Activated CD4-positive, alpha-beta memory T cell treated with anti-CD3 and anti-CD28 coated beads, Interleukin-2, amount 10 ng/mL, durations not matched to agents 7 days and 5 days (primary cell): ENCODE results near the gene CYB561. TPM values are rescaled to one million over a fixed set of nuclear protein-coding genes. Genes with fewer than 3 reads are reported as not detected.
"Not testable (repeated sequence)": the region's sequence is repeated elsewhere in the genome, so short reads cannot be mapped to it uniquely, and the experiment has no call there.

Source experiments
- CTCF ChIA-PET: fragments of 350-600 bp; sonication (Branson Sonifier 250); formaldehyde crosslinking; loops from one replicate; lab custom pipeline; 2021; ENCODE audit warnings: antibody characterized with exemption, inconsistent platforms; lab: Charles Lee
- POLR2A ChIA-PET: fragments of 350-600 bp; sonication (Branson Sonifier 250); formaldehyde crosslinking; loops from one replicate; lab custom pipeline; 2021; ENCODE audit warnings: antibody characterized with exemption; lab: Charles Lee
- DNase-seq: peaks from one replicate; pipeline ENCODE4 v3.0.0-alpha.2; 2020
- H3K27ac Mint-ChIP-seq: one replicate; pipeline ENCODE4 v1.8.0; 2021; ENCODE audit warnings: mild to moderate bottlenecking, mixed read lengths
- H3K27me3 Mint-ChIP-seq: one replicate; pipeline ENCODE4 v1.8.0; 2021; ENCODE audit warnings: mixed read lengths
- H3K36me3 Mint-ChIP-seq: one replicate; pipeline ENCODE4 v1.8.0; 2021; ENCODE audit warnings: low read depth, mixed read lengths
- H3K4me1 Mint-ChIP-seq: one replicate; pipeline ENCODE4 v1.8.0; 2021; ENCODE audit warnings: mixed read lengths
- H3K4me3 Mint-ChIP-seq: one replicate; pipeline ENCODE4 v1.8.0; 2021; ENCODE audit warnings: mild to moderate bottlenecking, mixed read lengths
- H3K9me3 Mint-ChIP-seq: one replicate; pipeline ENCODE4 v1.8.0; 2021; ENCODE audit warnings: mixed read lengths
- total RNA-seq, 2 experiments: library from RNA; stranded (reverse); gene quantifications; one replicate each; pipeline ENCODE4 v1.2.3, GENCODE V29; 2021

CYB561 gene
- total RNA-seq, 2 experiments from 2014 or later = 28.9 to 30.3 TPM

DNA sequence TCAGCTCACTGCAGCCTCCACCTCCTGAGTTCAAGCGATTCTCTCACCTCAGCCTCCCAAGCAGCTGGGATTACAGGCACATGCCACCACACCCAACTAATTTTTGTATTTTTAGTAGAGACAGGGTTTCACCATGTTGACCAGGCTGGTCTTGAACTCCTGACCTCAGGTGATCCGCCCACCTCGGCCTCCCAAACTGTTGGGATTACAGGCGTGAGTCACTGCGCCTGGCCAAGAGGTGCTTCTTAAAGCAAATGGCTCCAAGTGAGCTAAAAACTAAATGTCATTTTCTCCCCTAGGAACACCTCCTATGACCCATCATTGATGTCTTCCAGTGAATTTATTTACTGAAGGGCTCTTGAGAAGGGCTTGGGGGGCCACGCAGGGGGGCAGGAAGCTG is 8.3 kb upstream of the CYB561 start:
- H3K4me1 Mint-ChIP-seq, H3K27ac Mint-ChIP-seq, H3K4me3 Mint-ChIP-seq, DNase-seq, POLR2A ChIA-PET, H3K27me3 Mint-ChIP-seq, H3K9me3 Mint-ChIP-seq, H3K36me3 Mint-ChIP-seq: not testable (repeated sequence)
- CTCF ChIA-PET = interaction anchor here (0.8 kb wide), 1 partner anchor 24 kb away, joined by 3 read pairs; no protein-coding TSS in a partner anchor

DNA sequence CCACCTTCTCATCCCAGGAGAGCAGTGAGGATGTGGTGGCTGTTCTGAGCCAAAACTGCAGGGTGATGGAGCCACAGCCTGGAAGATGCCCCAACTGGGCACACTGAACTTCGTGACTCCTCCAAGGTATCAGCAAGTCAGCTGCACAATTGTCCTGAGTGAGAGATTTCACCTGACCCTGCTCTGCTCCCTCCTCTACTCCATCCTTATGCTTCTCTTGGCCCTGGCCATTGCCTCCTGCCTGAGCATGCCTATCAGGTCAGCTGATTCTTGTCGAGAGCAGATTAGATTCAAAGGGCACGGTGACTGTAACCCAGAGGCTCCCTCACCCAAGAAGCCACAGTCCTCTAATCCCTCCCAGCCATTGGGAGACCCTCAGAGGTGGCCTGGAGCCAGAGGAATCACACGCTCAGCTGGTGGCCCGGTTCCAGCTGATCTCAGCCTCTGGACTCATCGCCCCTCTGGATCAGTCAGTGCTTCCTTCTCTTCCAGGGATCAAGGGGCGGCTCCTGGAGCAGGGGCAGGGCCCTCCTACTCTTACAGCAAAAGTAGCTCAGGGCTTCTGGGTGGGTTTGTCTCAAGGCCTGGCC is 7.0 kb upstream of the CYB561 start:
- no peaks in the 10 kb centered on the region for H3K36me3 Mint-ChIP-seq
- H3K27me3 Mint-ChIP-seq = peaks cover 2% of the 10 kb centered on the region
- H3K4me1 Mint-ChIP-seq = peaks cover 12% of the 10 kb centered on the region
- DNase-seq = no peak
- no peak overlapping the region for H3K4me3 Mint-ChIP-seq
- ChIA-PET CTCF (interaction anchor here (1.6 kb wide), 1 partner anchor 27 kb away, joined by 3 read pairs; no protein-coding TSS in a partner anchor), POLR2A (interaction anchor here (1.0 kb wide), 1 partner anchor 98 kb away, joined by 3 read pairs; the partner anchor contains the start of gene DCAF7)
- no peak overlapping the region for H3K27ac Mint-ChIP-seq
- no peaks in the 10 kb centered on the region for H3K9me3 Mint-ChIP-seq

DNA sequence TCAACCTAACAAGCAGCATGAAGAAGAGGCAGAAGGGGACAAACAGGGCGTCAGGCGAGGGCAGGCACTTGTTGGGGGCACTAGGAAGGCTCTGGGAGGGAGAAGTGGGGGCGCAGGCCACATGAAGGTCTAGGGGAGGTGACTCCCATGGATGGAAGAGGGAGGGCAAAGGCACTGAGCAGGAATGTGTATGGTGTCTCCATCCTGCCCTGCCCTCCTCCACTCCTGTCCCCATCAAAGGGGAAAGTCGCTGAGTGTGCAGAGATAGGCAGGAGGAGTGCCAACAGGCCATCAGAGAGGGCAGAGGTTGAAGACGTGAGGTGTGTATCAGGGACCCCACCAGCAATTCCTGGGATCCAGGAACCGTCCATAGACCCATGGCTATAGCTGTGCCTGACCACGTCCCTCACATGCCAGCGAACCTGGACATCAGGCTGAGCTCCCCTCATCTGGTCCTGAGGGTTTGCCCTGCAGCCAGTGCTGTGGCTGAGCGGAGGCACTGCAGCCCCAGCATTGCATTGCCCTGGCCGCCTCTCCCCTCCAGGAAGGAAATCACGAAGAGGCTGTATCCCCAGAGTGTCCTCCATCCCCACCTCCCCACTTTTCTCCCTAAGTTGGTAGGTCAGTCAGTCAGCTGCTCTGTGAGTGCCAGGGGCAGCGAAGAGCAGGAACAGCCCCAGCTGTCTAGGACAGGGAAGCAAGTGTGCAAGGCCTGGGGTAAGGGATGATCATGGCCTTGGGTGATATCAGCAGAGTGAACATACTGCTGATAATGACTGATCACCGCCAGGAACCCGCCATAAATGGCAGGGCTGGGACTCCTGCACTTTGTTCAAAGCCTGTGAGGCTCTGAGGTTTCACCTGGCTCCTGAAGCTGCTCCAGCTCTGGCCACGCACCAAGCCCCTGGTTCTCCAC is 6.2 kb upstream of the CYB561 start:
- Mint-ChIP-seq H3K4me1 (peaks cover 18% of the 10 kb centered on the region), H3K9me3 (no peaks in the 10 kb centered on the region), H3K4me3 (no peak overlapping the region), H3K27me3 (peaks cover 2% of the 10 kb centered on the region), H3K27ac (no peak overlapping the region), H3K36me3 (no peaks in the 10 kb centered on the region)
- DNase-seq = no peak
- ChIA-PET CTCF (interaction anchor here (1.6 kb wide), 1 partner anchor 26 kb away, joined by 3 read pairs; no protein-coding TSS in a partner anchor), POLR2A (interaction anchor here (1.0 kb wide), 1 partner anchor 98 kb away, joined by 3 read pairs; the partner anchor contains the start of gene DCAF7)

DNA sequence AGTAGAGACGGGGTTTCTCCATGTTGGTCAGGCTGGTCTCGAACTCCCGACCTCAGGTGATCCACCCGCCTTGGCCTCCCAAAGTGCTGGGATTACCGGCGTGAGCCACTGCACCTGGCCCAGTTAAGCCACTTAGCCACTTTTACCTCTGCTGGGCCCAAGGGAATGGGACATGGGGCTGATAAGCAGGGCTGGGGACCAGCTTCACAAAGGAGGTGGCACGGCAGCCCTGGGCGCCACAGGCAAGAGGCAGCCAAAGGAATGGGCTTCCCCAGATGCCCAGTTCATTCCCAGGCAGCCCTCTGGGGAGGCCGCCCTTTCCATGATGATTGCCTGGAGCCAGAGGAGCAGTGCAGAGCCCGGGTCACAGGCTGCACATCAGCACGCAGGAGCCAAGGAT is 5.0 kb upstream of the CYB561 start:
- DNase-seq = no peak
- no peak overlapping the region for H3K4me3 Mint-ChIP-seq
- POLR2A ChIA-PET = interaction anchor here (1.0 kb wide), 1 partner anchor 11 kb away, joined by 4 read pairs; no protein-coding TSS in a partner anchor
- no peaks in the 10 kb centered on the region for H3K36me3 Mint-ChIP-seq
- no peak overlapping the region for H3K27ac Mint-ChIP-seq
- H3K9me3 Mint-ChIP-seq = no peaks in the 10 kb centered on the region
- CTCF ChIA-PET = no interaction called here
- peaks cover 2% of the 10 kb centered on the region for H3K27me3 Mint-ChIP-seq
- peaks cover 23% of the 10 kb centered on the region for H3K4me1 Mint-ChIP-seq

DNA sequence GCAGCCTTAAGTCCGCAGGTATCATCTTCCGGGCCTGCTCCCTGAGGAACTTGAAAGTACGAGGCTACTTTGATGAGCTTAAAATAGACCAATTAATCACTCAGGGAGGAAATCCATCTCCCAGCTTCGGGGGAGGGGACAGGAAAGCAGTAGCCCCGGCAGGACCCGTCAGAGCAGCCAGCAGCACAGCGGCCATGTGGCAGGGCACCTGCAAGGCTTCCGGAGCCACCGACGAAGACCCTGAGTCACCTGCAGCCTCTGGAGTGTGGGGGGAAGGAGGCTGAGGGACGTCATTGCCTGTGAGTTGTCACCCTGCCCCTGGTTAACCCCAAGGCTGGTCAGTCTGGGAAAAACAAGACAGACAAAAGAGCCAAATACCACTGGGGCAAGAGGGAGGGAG is 4.4 kb upstream of the CYB561 start:
- Mint-ChIP-seq H3K4me1 (peaks cover 25% of the 10 kb centered on the region), H3K36me3 (no peaks in the 10 kb centered on the region), H3K4me3 (no peak overlapping the region), H3K9me3 (no peaks in the 10 kb centered on the region), H3K27me3 (peaks cover 2% of the 10 kb centered on the region), H3K27ac (no peak overlapping the region)
- CTCF ChIA-PET = no interaction called here
- no peak for DNase-seq
- POLR2A ChIA-PET = interaction anchor here (1.0 kb wide), 1 partner anchor 10 kb away, joined by 4 read pairs; no protein-coding TSS in a partner anchor

DNA sequence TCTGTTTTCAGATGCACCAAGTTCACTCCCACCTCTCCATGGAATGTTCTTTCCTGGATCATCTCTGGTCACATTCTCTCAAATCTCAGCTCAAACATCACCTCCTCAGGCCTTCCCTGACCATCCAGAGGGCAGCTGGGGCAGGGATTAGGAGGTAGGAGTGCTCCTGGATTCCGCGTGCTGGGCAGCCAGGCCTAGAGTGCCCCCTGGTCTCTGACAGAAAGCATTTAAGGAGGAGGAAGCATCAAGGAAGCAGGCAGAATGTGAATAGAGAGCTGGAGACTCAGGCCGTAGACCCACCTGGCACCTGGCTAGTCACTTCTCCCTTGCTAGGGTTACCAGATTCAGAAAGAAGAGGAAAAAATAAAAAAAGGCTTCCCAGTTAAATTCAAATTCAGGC is 2.5 kb upstream of the CYB561 start:
- Mint-ChIP-seq H3K36me3 (no peaks in the 10 kb centered on the region), H3K4me3 (no peak overlapping the region), H3K27ac (no peak overlapping the region), H3K27me3 (peaks cover 3% of the 10 kb centered on the region), H3K4me1 (peaks cover 37% of the 10 kb centered on the region), H3K9me3 (no peaks in the 10 kb centered on the region)
- CTCF ChIA-PET = interaction anchor here (0.7 to 0.9 kb wide), 2 partner anchors 31 to 85 kb away, joined by 3 read pairs; no protein-coding TSS in a partner anchor
- no peak for DNase-seq
- POLR2A ChIA-PET = no interaction called here

DNA sequence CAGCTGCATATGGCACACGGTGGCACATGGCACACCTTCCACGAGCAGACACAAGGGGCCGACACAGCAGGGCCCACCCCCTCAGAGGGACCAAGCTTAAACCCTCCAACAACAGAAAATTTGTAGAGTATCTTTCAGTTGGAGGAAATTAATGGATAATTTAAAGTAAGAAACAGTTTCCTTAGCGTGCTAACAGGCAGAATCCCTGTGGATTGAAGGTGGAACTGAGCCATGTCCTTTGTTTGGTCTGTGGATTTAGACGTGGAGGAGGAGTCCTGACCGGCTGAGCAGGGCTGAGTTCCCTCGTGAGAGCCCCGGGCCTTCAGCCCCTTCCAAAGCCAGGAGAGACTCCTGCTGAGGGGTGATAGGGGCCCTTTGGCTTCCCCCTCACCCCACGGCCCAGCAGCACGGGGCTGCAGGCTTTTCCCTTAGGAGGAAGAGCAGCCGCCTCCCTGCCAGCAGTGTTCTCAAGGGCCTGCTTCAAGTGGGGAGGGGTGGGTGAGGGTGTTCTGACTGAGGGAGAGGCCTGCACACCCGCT is 1.4 kb upstream of the CYB561 start:
- H3K4me1 Mint-ChIP-seq = peaks cover 39% of the 10 kb centered on the region
- DNase-seq = no peak
- peak overlapping the region; percentile 63 for H3K4me3 Mint-ChIP-seq
- ChIA-PET CTCF (interaction anchor here (0.5 to 1.5 kb wide), 6 partner anchors 12 to 262 kb away, joined by 3 to 12 read pairs (median 4); partner anchors contain the start of gene ACE), POLR2A (interaction anchor here (1.0 to 3.5 kb wide), 13 partner anchors 12 to 295 kb away, joined by 3 to 30 read pairs (median 5); partner anchors contain the start of genes ACE, DCAF7 and TACO1)
- H3K27ac Mint-ChIP-seq = peak overlapping the region; percentile 69
- H3K36me3 Mint-ChIP-seq = no peaks in the 10 kb centered on the region
- peaks cover 3% of the 10 kb centered on the region for H3K27me3 Mint-ChIP-seq
- H3K9me3 Mint-ChIP-seq = no peaks in the 10 kb centered on the region

DNA sequence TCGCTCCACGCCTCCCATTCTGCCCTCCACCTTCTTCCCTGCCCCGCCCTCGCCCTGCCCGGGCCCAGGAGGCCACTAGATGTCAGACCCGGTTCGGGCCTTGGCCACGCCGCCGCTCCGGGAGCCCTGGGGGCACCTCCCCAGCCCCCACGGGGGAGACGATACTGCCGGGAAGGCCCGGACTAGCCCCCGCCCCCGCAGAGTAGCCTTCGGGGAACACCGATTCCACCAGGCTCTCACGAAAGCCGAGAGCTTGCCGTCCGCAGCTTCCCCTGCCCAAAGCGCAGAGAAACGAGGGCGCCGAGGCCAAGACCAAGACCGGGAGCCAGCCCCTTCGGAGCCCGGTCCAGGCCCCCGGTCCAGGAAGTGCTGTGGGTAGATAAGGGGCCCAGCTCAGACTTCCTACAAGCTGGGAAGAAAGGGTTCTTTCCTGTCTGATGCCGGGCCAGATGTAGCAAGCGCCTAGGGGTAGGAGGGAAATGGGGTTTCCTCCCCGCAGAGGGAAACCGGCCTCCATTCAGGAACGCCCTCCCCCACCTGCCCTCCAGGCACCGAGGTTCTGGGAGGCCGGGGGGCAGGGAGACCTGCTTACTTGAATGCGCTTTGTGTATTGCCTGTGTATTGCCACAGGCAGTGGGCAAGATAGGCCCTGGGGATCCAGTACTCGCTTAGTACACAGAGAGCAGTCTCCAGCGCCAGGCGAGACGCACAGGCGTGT is 806 bp upstream of the CYB561 start:
- Mint-ChIP-seq H3K4me3 (peak overlapping the region; percentile 63), H3K27ac (peak overlapping the region; percentile 69), H3K9me3 (no peaks in the 10 kb centered on the region), H3K4me1 (peaks cover 41% of the 10 kb centered on the region), H3K36me3 (no peaks in the 10 kb centered on the region), H3K27me3 (peaks cover 3% of the 10 kb centered on the region)
- peak; percentile 43 for DNase-seq
- POLR2A ChIA-PET = interaction anchor here (0.8 to 3.5 kb wide), 15 partner anchors 11 to 296 kb away, joined by 3 to 30 read pairs (median 4); partner anchors contain the start of genes ACE, DCAF7 and TACO1
- CTCF ChIA-PET = interaction anchor here (0.7 to 2.1 kb wide), 7 partner anchors 12 to 252 kb away, joined by 3 to 12 read pairs (median 3); partner anchors contain the start of gene ACE

DNA sequence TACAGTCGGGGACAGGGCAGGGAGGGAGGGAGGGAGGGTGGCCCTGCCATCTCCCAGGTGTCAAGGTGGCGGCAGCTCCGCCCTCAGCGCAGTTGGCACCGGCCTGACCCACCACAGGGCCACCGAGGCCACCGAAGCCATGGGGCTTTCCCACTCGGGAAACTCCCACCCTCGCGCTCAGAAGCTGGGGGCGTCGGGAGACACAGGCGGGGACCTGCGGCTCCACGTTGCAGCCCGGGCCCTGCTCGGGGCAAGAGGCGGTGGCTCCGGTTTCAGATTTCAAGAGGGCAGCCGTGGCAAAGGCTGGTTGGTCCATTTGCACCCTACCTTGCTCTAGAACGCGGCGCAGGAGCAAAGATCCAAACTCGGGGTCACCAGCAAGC is 544 bp downstream of the CYB561 start:
- peak overlapping the region; percentile 15 for H3K27ac Mint-ChIP-seq
- POLR2A ChIA-PET = interaction anchor here (2.7 to 3.5 kb wide), 2 partner anchors 10 to 165 kb away, joined by 12 to 30 read pairs; no protein-coding TSS in a partner anchor
- DNase-seq = peak; percentile 40

DNA sequence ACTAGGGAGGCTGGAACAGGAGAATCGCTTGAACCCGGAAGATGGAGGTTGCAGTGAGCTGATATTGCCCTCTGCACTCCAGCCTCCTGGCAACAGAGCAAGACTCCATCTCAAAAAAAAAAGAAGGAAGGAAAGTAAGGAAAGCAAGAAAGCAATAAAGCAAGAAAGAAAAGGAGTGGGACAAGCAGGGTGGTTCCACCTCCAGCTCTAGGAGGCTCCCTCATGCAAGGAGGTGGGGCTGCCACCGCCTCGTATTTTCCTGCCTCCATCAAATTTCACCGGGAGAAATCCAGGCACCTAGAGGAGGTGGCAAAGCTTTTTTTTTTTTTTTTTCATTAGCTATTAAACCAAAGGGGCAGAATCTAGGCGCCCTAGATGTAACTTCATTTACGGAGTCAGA is 1.0 kb downstream of the CYB561 start:
- DNase-seq = no peak
- Mint-ChIP-seq H3K4me3 (peak overlapping the region; percentile 64), H3K27ac (peak overlapping the region; percentile 15), H3K9me3 (no peaks in the 10 kb centered on the region), H3K4me1 (peaks cover 52% of the 10 kb centered on the region), H3K36me3 (no peaks in the 10 kb centered on the region), H3K27me3 (peaks cover 3% of the 10 kb centered on the region)
- POLR2A ChIA-PET = interaction anchor here (2.7 to 3.5 kb wide), 2 partner anchors 9 to 166 kb away, joined by 12 to 30 read pairs; no protein-coding TSS in a partner anchor
- CTCF ChIA-PET = interaction anchor here (0.9 to 2.1 kb wide), 6 partner anchors 10 to 167 kb away, joined by 3 to 11 read pairs (median 6); no protein-coding TSS in a partner anchor

More for the DNA sequence above, 544 bp downstream of the CYB561 start:
- Mint-ChIP-seq H3K27me3 (peaks cover 3% of the 10 kb centered on the region), H3K4me3 (peak overlapping the region; percentile 64), H3K4me1 (peaks cover 51% of the 10 kb centered on the region), H3K36me3 (no peaks in the 10 kb centered on the region), H3K9me3 (no peaks in the 10 kb centered on the region)
- CTCF ChIA-PET = interaction anchor here (1.2 to 2.1 kb wide), 3 partner anchors 10 to 20 kb away, joined by 5 to 11 read pairs (median 7); no protein-coding TSS in a partner anchor

DNA sequence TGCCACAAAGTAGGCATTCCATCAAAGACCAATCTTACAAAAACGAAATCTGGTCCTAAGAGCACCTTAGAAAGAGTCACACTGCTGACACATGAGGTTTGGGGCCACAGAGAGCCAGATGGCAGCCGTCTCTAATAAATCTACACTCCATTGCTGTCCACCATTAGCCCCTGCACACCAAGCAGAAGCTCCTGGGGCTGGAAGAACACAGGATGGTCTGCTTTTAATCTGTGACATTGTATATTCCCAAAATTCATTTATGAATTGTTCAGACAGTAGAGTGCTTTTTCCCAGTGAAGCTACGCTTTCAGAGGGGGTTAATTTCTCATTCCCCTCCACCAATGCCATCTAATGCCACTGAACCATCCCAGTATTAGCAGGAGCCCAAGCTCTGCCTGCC is 1.6 kb downstream of the CYB561 start:
- no peak for DNase-seq
- Mint-ChIP-seq H3K4me3 (peak overlapping the region; percentile 64), H3K9me3 (no peaks in the 10 kb centered on the region), H3K27me3 (peaks cover 3% of the 10 kb centered on the region), H3K36me3 (no peaks in the 10 kb centered on the region), H3K27ac (no peak overlapping the region), H3K4me1 (peaks cover 54% of the 10 kb centered on the region)
- ChIA-PET POLR2A (interaction anchor here (3.5 kb wide), 1 partner anchor 9 kb away, joined by 30 read pairs; no protein-coding TSS in a partner anchor), CTCF (interaction anchor here (0.9 to 1.9 kb wide), 6 partner anchors 9 to 169 kb away, joined by 3 to 11 read pairs (median 6); no protein-coding TSS in a partner anchor)
